GM12801 (cell line): ENCODE data around the gene MPPED1.

Experiments used
- TF ChIP-seq, protein P1 (sequence below): IDR thresholded peaks from one replicate; pipeline ENCODE4 v1.5.1; 2011; ENCODE audit warnings: control low read depth; ENCODE audit not compliant: insufficient read length; ENCODE audit errors: extremely low read depth

MPPED1 gene

DNA sequence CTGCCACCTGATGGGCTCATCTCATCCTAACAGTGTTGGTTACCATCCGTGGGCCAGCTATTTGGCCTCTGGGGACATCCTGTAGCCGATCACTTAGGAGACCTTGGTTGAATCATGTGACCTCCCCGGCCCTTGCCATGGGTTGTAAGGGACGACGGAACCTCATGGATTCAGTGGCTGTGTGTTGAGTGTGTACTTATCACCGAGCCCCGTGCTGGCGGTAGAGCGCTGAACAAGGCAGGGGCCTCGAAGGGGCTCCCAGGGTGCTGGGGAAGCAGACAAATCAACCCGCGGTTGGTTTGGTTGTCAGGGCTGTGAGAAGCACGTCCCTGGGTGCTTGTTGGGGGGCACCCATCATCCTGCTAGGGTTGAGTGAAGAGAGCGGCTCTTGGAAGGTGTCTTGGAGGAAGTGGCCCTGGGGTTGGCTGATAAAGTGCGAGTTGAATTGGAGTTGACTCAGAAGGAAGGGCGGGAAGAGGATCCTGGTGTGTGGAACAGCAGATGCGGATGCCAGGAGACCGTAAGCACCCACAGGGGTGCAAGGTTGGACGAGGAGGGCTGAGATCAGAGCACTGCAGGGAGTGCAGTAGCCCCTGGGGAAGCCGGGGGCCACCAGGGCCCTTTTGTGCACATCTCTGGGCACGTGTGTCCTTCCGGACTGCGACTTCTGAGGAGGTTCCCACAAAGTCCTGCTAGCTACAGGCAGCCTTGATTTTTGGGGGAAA, 53.6 kb downstream of the MPPED1 start:
- TF ChIP-seq, protein P1, sequence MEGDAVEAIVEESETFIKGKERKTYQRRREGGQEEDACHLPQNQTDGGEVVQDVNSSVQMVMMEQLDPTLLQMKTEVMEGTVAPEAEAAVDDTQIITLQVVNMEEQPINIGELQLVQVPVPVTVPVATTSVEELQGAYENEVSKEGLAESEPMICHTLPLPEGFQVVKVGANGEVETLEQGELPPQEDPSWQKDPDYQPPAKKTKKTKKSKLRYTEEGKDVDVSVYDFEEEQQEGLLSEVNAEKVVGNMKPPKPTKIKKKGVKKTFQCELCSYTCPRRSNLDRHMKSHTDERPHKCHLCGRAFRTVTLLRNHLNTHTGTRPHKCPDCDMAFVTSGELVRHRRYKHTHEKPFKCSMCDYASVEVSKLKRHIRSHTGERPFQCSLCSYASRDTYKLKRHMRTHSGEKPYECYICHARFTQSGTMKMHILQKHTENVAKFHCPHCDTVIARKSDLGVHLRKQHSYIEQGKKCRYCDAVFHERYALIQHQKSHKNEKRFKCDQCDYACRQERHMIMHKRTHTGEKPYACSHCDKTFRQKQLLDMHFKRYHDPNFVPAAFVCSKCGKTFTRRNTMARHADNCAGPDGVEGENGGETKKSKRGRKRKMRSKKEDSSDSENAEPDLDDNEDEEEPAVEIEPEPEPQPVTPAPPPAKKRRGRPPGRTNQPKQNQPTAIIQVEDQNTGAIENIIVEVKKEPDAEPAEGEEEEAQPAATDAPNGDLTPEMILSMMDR: no peak

DNA sequence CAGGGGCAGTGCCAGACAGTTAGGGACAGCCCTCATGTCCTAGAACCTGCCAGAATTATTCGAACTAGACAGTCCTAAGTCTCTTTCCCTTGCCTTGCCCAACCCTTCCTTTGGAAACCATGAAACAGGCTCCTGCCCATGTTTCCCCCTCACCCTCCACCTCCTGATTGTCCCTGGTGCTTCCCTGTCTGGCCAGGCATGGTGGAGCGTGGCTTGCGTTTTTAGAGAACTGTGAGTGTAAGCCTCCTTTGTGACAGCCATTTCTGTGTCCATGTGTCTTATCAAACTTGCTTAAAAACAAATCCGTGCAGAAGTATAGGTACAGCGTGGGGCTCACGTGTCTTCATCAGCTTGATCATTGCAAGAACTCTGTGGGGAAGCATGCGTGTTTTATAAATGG, 54.9 kb downstream of the MPPED1 start:
- TF ChIP-seq, protein P1: no peak

DNA sequence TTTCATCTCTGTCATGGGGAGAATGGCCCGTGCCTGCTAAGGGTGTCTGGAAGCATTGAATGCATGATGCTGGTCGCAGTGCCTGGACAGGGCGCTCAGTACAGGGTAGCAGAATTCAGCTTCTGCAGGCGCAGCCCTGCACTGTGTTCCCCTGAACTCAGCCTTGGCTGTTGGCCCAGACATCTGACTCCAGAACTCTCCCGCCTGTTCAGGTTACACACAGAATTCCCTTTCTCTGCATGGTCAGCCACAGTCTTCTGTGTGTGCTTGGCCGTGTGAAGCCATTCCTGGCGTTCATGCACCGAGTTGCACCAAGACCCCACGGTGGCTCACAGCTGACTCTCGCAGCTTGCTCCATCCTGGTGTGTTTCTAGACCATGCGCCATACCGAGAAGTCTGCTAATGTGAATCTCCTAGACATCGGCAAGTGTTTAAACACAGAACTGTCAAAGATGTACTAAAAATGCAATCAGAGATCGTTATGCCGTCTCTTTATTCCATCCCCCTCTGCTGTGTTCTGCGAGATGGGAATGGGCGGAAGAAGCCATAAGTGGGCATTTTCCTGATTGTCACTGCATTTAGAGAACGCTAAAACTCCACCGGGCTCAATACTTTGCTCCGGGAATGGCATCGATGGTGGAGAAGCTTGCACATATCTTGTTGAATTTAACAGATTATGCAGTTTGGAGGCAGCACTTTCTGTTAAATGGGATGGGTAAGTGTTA, 55.6 kb downstream of the MPPED1 start:
- TF ChIP-seq, protein P1: no peak

DNA sequence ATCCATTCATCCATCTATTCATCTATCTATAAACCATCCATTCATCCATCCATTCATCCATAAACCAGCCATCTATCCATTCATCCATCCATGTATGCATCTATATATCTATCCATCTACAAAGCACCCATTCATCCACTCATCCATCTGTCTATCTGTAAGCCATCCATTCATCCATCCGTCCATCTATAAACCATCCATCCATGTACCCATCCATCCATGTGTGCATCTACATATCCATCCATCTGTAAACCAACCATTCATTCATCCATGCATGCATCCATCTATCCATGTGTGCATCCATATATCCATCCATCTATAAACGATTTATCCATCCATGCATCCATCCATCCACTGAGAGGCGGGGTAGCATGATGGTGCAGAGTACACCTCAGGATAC, 58.4 kb downstream of the MPPED1 start:
- TF ChIP-seq, protein P1: no peak

DNA sequence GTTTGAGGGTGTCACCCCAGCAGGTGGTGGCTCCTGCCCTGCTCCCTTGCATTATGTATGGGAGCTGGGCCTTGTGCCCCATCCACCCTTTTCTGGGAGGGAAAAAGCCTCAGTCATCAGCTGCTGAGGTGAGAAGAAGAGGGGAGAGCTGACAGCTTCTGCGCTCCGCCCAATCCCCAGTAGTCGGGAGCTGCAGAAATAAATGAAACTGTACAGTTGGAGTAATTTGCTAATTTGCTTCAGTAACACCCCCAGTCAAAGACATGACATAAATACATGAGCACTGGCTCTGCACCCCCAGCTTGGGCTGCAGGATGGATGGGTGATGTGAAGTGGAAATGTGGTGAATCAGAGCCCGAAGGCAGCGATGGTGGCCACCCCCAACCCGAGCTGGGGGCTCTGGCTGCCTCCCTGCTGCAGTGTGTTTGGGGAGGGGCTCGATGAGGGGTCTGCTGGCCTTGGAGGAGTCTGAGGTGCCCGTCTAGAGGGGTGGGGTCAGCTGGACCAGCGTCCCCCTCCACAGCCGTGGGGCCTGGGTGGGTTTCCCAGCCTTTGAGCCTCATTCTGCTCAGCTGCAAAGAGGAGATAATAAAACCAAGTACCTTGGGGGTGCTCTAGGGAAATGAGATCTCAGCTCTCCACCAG, 59.2 kb downstream of the MPPED1 start:
- TF ChIP-seq, protein P1: no peak

DNA sequence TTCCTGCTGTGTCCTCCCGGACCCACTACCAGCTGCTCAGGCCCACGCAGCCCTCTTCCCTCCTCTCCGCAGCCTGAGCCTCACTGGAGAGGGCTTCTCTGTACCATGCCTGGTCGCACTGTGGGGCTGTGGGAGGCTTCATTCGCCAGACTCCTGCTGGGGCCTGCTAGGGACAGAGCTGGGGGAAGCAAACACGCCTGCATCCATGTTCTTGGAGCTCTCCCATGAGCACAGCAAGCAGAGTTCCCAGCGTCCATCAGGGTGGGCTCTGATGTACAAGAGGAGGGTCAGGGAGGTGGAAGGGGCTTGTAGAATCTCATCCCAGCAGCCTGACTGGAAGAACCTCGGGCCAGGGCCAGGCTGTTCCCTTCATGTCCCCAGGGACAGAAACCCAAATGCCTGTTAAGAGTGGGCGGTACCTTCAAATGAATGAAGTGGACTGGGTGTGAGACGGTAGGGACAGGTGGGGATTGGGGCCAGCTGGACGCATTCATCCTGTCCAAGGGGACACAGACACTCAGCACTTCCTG, 59.9 kb downstream of the MPPED1 start:
- TF ChIP-seq, protein P1: no peak

DNA sequence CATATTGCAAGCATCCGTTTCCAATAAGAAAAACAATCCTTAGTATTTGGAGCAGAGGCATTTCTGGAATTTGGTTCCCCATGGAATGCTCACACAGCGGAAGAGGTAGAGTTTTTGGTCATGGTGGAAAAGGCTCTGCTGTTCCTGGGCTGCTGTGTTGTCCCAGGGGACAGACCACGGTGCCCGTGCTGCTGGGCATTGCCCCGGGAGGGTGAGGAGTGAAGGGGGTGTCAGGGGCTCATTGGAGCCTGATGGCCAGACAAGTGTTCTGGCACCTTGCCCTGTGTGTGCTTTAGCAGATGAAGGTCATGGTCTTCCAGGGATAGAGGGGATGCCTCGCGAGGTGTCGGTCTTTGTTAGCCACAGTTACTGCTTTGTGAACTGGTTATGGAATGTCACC, 61.2 kb downstream of the MPPED1 start:
- TF ChIP-seq, protein P1: no peak
